GM03348 (cell line): ENCODE measurements around the gene CACNB4.
A peak's percentile ranks its signal among the peaks of the same experiment; 100 is the strongest.
"Not testable (repeated sequence)": the region's sequence is repeated elsewhere in the genome, so short reads cannot be mapped to it uniquely, and the experiment has no call there.

Experiments used
- DNase-seq: peaks from one replicate; pipeline ENCODE4 v3.0.0; 2012; ENCODE audit warnings: low spot score

The CACNB4 gene

GRCh38 chr2:151823651-151824050 is 275.2 kb downstream of the CACNB4 start:
- DNase-seq: peak; percentile 7

DNA sequence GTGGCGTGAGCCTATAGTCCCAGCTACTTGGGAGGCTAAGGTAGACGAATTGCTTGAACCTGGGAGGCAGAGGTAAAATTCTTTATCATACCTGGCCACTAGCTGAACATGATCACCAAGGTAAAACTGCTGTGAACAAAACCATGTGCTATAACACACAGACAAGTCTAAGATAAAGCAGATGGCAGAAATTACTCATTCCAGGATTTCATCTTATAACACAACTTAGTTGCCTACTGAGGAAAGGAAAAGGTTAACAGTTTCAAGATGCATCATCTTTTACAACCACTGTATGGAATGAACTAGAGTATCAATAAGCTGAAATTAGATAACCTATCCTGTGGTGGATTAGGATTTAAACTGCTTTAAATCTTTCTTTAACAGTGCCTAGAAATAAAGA is 278.9 kb downstream of the CACNB4 start:
- no peak for DNase-seq

DNA sequence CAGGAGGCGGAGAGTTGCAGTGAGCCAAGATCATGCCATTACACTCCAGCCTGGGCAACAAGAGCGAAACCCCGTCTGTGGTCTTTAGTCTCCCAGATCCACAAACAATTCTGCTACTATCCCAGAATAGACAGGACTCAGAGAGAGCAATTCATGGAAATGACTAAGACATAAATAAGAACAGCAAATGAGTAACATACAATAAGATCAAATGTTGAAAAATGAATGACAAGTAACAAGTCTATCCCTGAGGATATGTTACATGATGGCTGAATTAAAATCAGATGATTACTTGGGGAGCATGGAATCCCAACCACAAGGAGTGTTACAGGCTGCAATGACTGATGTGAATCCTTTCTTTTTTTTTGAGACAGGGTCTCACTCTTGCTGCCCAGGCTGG is 280.9 kb downstream of the CACNB4 start:
- no peak for DNase-seq

DNA sequence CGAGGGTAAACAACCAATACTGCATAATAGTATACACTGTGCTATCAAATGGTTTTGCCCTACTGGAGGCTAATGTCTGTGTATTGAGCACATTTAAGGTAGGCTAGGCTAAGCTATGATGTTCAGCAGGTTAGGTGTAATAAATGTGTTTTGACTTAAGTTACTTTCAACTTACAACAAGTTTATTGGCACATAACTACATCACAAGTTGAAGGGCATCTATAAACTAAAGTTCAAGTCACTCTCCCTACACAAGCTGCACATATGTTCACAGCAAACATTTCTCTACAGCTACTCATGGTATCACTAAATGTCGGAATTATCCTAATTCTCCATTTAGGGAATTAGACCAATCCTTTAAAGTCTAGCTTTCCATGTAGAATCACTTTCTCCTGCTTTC is 282.0 kb downstream of the CACNB4 start:
- DNase-seq: no peak

GRCh38 chr2:151815821-151816489 is 282.9 kb downstream of the CACNB4 start:
- DNase-seq: no peak

GRCh38 chr2:151810489-151810888 is 288.4 kb downstream of the CACNB4 start:
- no peak for DNase-seq

GRCh38 chr2:151809073-151809383 is 289.8 kb downstream of the CACNB4 start:
- DNase-seq: no peak

DNA sequence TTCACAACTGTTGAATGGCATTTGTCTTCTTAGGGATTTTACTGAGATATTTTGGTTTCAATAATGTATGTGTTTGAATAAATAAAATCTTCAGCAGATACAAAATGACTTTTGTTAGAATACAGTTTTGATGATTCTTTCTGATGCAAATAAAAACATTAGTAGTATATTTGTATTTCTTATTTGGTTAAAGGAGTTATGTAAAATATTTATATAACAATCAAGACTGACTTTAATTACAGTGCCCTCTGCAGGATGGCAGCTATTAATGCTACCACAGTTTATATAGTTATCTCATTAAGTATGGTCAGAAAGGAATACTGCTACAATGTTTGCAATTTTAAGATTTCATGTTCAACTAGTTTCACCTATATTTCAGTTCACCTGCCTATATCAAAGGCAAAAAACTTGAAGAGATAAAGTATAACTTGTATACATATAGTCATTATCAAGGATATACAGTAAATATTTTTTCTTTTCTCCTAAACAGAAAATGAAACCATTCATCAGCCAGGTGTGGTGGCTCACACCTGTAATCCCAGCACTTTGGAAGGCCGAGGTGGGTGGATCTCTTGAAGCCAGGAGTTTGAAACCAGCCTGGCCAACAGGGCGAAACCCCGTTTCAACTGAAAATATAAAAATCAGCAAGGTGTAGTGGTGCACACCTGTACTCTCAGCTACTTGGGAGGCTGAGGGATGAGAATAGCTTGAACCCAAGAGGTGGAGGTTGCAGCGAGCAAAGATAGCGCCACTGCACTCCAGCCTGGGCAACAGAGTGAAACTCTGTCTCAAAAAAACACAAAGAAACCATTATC is 290.4 kb downstream of the CACNB4 start:
- peak; percentile 57 for DNase-seq

DNA sequence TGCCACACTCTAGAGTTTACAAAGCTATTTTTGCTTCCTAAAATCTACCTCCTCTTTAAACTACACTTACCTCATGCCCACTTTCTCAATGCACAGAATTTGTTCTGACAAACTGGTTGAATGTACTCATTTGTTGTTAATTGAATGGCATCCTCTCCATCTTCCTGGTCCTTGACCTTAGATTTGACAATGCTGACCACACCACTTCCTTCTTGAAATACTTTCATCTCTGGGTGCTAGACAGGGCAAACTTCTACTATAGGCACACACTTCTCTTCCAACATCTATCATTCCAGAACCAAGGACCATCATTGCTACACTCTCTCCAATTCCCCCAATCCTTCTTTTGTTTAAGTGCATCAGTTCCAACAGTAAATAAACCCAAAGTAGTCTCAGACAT is 292.9 kb downstream of the CACNB4 start:
- DNase-seq: no peak

DNA sequence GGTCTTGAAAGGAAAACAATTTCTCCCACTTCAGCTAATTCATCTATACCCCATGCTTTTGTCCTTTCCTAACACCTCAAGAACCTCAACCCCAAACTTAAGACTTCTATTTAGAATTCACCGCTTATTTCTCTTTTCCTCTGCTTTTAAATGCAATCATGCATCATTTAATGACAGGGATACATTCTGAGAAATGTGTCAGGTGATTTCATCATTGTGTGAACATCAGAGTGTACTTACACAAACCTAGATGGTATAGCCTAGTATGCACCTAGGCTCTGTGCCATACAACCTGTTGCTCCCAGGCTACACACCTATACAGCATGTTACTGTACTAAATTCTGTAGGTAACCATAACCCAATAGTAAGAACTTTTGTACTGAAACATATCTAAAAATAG is 293.5 kb downstream of the CACNB4 start:
- DNase-seq: no peak

- no peak for DNase-seq
Observed at GRCh38 chr2:151803811-151804210, 295.0 kb downstream of the CACNB4 start.

DNA sequence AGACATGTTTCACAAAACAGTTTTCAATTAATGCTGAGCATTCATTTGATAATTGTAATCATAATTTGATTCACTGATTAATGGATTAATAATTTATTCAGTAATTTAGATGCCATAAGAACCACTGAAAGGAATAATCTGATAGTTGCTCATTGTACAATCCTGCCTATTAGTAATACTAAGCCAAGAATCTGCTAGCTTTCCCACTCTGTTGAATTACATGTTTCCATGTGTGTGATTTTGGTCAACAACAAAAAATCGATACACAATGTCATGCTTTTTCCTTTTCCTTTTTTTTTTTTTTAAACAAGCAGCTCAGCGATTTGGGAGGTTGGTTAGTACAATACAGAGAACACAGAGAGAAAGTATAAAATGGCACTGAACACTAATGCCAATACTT is 296.5 kb downstream of the CACNB4 start:
- DNase-seq: no peak

- DNase-seq: no peak
Observed at GRCh38 chr2:151799886-151800292, 299.0 kb downstream of the CACNB4 start.

DNA sequence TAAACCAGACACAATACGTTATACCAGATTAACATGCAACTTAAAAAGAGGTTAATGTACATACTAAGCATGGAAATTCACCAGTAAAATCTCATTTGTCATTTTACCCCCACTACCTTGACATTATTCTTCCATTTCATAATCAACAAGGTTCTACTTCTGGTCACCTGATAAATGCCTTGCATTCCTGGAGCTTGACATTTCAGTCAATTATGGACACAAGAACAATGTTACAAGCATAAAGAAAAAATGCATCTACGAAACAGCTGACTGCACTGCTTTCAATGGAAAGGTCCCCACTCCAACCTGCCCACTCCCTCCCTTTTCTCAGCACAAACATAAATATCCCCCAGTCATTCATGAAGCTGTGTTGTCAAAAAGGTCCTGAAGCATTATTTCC is 302.1 kb downstream of the CACNB4 start:
- DNase-seq: no peak

DNA sequence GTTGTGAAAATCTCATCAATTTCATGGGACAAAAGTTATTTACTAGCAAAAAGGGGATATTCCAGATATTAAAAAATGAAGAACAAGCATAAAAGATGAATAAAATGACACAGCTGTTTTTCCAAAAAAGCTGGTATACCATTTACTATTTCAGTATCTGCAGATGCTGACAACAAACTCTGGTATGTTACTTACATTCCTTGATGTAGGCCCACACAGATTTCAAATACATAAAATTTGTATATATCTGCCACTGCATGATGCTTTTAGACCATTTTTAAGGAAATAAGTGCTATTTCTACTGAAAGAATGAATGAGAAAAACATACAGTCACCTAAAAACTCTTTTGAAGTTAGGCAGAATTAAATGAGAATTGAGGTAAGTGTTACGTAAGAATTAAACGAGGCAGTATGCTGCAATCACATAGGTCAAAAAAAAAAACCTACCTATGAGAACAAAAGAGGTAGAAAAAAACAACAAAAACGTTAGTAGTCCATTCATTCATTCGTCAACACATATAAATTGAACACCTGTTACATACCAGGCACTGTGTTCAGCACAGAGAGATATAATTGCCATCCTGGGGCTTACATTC is 303.1 kb downstream of the CACNB4 start:
- DNase-seq: peak; percentile 34

GRCh38 chr2:151794422-151794821 is 304.4 kb downstream of the CACNB4 start:
- DNase-seq: not testable (repeated sequence)

DNA sequence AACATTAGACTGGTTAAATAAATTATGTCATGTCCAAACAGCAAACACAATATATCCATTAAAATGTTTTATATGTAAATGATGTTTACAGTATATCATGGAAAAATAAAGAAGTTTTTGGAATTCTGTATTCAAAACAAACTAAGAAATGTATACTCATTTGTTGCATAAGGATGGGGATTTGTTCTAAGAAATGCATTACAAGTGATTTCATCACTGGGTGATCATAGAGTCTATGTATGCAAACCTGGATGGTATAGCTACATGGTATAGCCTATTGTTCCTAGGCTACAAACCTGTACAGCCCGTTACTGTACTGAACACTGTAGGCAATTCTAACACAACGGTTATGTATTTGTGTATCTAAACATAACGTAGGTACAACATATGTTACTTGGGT is 305.7 kb downstream of the CACNB4 start:
- DNase-seq: no peak

DNA sequence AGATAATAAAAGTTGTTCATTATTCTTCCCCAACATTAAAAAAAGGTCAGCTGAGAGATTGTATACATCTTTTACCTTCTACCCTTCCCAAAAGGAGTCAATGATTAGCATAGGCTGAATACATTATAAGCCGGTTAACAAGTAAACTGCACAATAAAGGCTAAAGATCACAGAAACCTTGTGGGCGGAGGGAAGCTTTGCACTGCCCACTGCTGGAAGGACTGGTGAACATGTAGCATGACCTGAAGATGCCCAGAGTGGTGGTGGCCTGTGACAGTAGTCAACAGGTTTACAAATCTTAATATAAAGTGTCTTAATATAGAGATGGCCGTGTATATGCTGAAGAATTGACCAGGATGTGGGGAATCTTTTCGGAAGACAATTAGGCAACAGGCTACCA is 306.3 kb downstream of the CACNB4 start:
- DNase-seq: no peak

DNA sequence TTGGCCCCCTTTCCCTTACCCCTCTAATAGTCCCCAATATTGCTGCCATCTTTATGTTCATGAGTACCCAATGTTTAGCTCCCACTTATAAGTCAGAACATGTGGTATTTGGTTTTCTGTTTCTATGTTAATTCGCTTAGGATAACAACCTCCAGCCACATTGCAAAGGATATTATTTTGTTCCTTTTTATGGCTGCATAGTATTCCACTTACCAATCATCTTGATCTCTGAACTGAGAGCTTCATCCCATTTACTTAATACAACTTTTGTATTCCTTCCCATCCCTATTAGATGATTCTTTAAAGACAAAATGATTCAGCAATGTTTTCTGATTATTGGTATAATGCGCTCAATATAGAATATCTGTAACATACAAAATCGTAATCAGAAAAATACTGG is 307.3 kb downstream of the CACNB4 start:
- no peak for DNase-seq

DNA sequence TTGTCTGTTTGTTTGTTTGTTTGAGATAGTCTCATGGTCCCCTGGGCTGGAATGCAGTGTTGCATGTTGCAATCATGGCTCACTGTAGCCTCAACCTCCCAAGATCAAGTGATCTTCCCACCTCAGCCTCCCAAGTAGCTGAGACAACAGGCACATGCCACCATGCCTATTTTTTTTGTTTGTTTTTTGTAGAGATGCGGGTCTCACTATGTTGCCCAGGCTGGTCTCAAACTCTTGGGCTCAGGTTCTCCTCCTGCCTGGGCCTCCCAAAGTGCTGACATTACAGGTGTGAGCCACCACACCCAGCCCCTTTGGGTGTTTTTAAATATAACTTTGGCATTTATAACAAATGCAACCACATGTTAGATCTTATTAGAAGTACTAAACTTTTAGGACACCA is 308.2 kb downstream of the CACNB4 start:
- DNase-seq: no peak

GRCh38 chr2:151789055-151789834 is 309.6 kb downstream of the CACNB4 start:
- DNase-seq: no peak

- DNase-seq: no peak
Observed at GRCh38 chr2:151786483-151786882, 312.4 kb downstream of the CACNB4 start.

GRCh38 chr2:151786077-151786476 is 312.8 kb downstream of the CACNB4 start:
- no peak for DNase-seq
